ENCODE data around the gene LDB3.

Gene LDB3

GRCh38 chr10:86715156-86715795, 47.0 kb downstream of the LDB3 start:
- Histone ChIP-seq H3K79me1 (ENCODE audit: low read length) (no peaks in the 10 kb centered on the region), H2BK120ac (ENCODE audit: low read depth, low read length) (no peak overlapping the region), H3K27ac (ENCODE audit: low read depth, low read length) (no peak overlapping the region), H3K56ac (ENCODE audit: low read length) (peak overlapping the region; percentile 45), H4K5ac (ENCODE audit: low read length) (no peak overlapping the region), H3K79me2 (ENCODE audit: control insufficient read depth, insufficient read depth, low read length) (no peaks in the 10 kb centered on the region), H4K8ac (ENCODE audit: low read depth, low read length) (no peak overlapping the region), H3K4me3 (ENCODE audit: low read length) (no peak overlapping the region), H3K36me3 (ENCODE audit: control insufficient read depth, insufficient read depth, low read length) (no peaks in the 10 kb centered on the region), H2AK5ac (ENCODE audit: low read length) (no peak overlapping the region), H3K4me2 (ENCODE audit: low read length) (no peak overlapping the region), H3K9ac (ENCODE audit: low read length) (peak overlapping the region; percentile 3), H2BK15ac (replicated peaks; ENCODE audit: low read depth) (no peak overlapping the region), H3K4ac (ENCODE audit: low read depth, low read length) (no peak overlapping the region), H3K23ac (ENCODE audit: low read length) (no peak overlapping the region), H3K18ac (ENCODE audit: low read length) (no peak overlapping the region), H3K4me1 (ENCODE audit: control insufficient read depth, low read depth, low read length) (peaks cover 11% of the 10 kb centered on the region), H3K27me3 (ENCODE audit: insufficient read depth, low read length, poor library complexity) (no peaks in the 10 kb centered on the region), H2BK5ac (ENCODE audit: low read length) (no peak overlapping the region)
- WGBS (ENCODE audit: extremely low coverage, insufficient coverage, low lambda C conversion rate): no CpG with 5 or more reads among the region's 6 CpGs
- DNase-seq: no peak

GRCh38 chr10:86715836-86716235, 47.5 kb downstream of the LDB3 start:
- H3K27me3 ChIP-seq (ENCODE audit: insufficient read depth, low read length, poor library complexity): no peaks in the 10 kb centered on the region
- no peak overlapping the region for H2AK5ac ChIP-seq (ENCODE audit: low read length)
- no peak overlapping the region for H4K8ac ChIP-seq (ENCODE audit: low read depth, low read length)
- H3K27ac ChIP-seq (ENCODE audit: low read depth, low read length): no peak overlapping the region
- no peak overlapping the region for H3K4me2 ChIP-seq (ENCODE audit: low read length)
- H3K79me2 ChIP-seq (ENCODE audit: control insufficient read depth, insufficient read depth, low read length): no peaks in the 10 kb centered on the region
- H3K4me3 ChIP-seq (ENCODE audit: low read length): no peak overlapping the region
- no peaks in the 10 kb centered on the region for H3K79me1 ChIP-seq (ENCODE audit: low read length)
- no peak overlapping the region for H3K23ac ChIP-seq (ENCODE audit: low read length)
- H3K4ac ChIP-seq (ENCODE audit: low read depth, low read length): no peak overlapping the region
- H3K9ac ChIP-seq (ENCODE audit: low read length): no peak overlapping the region
- H3K56ac ChIP-seq (ENCODE audit: low read length): no peak overlapping the region
- no peak overlapping the region for H2BK120ac ChIP-seq (ENCODE audit: low read depth, low read length)
- H2BK15ac ChIP-seq (replicated peaks; ENCODE audit: low read depth): no peak overlapping the region
- no peak overlapping the region for H3K18ac ChIP-seq (ENCODE audit: low read length)
- DNase-seq: no peak
- no peaks in the 10 kb centered on the region for H3K36me3 ChIP-seq (ENCODE audit: control insufficient read depth, insufficient read depth, low read length)
- H2BK5ac ChIP-seq (ENCODE audit: low read length): no peak overlapping the region
- peaks cover 8% of the 10 kb centered on the region for H3K4me1 ChIP-seq (ENCODE audit: control insufficient read depth, low read depth, low read length)
- no CpG with 5 or more reads among the region's 5 CpGs for WGBS (ENCODE audit: extremely low coverage, insufficient coverage, low lambda C conversion rate)
- H4K5ac ChIP-seq (ENCODE audit: low read length): no peak overlapping the region

- H3K4ac ChIP-seq (ENCODE audit: low read depth, low read length): no peak overlapping the region
- H3K36me3 ChIP-seq (ENCODE audit: control insufficient read depth, insufficient read depth, low read length): no peaks in the 10 kb centered on the region
- no peak overlapping the region for H3K27ac ChIP-seq (ENCODE audit: low read depth, low read length)
- no peak overlapping the region for H3K18ac ChIP-seq (ENCODE audit: low read length)
- no CpG with 5 or more reads among the region's 13 CpGs for WGBS (ENCODE audit: extremely low coverage, insufficient coverage, low lambda C conversion rate)
- no peak overlapping the region for H3K4me2 ChIP-seq (ENCODE audit: low read length)
- peaks cover 9% of the 10 kb centered on the region for H3K4me1 ChIP-seq (ENCODE audit: control insufficient read depth, low read depth, low read length)
- no peak overlapping the region for H2BK5ac ChIP-seq (ENCODE audit: low read length)
- no peak overlapping the region for H2AK5ac ChIP-seq (ENCODE audit: low read length)
- no peak overlapping the region for H3K4me3 ChIP-seq (ENCODE audit: low read length)
- H3K23ac ChIP-seq (ENCODE audit: low read length): no peak overlapping the region
- no peaks in the 10 kb centered on the region for H3K79me1 ChIP-seq (ENCODE audit: low read length)
- no peak for DNase-seq
- H3K56ac ChIP-seq (ENCODE audit: low read length): no peak overlapping the region
- no peak overlapping the region for H4K5ac ChIP-seq (ENCODE audit: low read length)
- H3K27me3 ChIP-seq (ENCODE audit: insufficient read depth, low read length, poor library complexity): no peaks in the 10 kb centered on the region
- no peak overlapping the region for H4K8ac ChIP-seq (ENCODE audit: low read depth, low read length)
- no peaks in the 10 kb centered on the region for H3K79me2 ChIP-seq (ENCODE audit: control insufficient read depth, insufficient read depth, low read length)
- H2BK15ac ChIP-seq (replicated peaks; ENCODE audit: low read depth): no peak overlapping the region
- no peak overlapping the region for H3K9ac ChIP-seq (ENCODE audit: low read length)
- H2BK120ac ChIP-seq (ENCODE audit: low read depth, low read length): no peak overlapping the region
These were observed 48.2 kb downstream of the LDB3 start for GRCh38 chr10:86716466-86716865.

GRCh38 chr10:86718556-86718955, 50.2 kb downstream of the LDB3 start:
- Histone ChIP-seq H3K79me2 (ENCODE audit: control insufficient read depth, insufficient read depth, low read length) (no peaks in the 10 kb centered on the region), H3K79me1 (ENCODE audit: low read length) (no peaks in the 10 kb centered on the region), H3K4me2 (ENCODE audit: low read length) (no peak overlapping the region), H3K4me3 (ENCODE audit: low read length) (no peak overlapping the region), H3K56ac (ENCODE audit: low read length) (no peak overlapping the region), H3K4ac (ENCODE audit: low read depth, low read length) (no peak overlapping the region), H2BK5ac (ENCODE audit: low read length) (no peak overlapping the region), H2AK5ac (ENCODE audit: low read length) (no peak overlapping the region), H4K5ac (ENCODE audit: low read length) (no peak overlapping the region), H3K27ac (ENCODE audit: low read depth, low read length) (no peak overlapping the region), H3K4me1 (ENCODE audit: control insufficient read depth, low read depth, low read length) (peaks cover 8% of the 10 kb centered on the region), H3K9ac (ENCODE audit: low read length) (no peak overlapping the region), H3K36me3 (ENCODE audit: control insufficient read depth, insufficient read depth, low read length) (no peaks in the 10 kb centered on the region), H2BK120ac (ENCODE audit: low read depth, low read length) (no peak overlapping the region), H3K23ac (ENCODE audit: low read length) (no peak overlapping the region), H3K27me3 (ENCODE audit: insufficient read depth, low read length, poor library complexity) (no peaks in the 10 kb centered on the region), H3K18ac (ENCODE audit: low read length) (no peak overlapping the region), H2BK15ac (replicated peaks; ENCODE audit: low read depth) (no peak overlapping the region), H4K8ac (ENCODE audit: low read depth, low read length) (no peak overlapping the region)
- WGBS (ENCODE audit: extremely low coverage, insufficient coverage, low lambda C conversion rate): no CpG with 5 or more reads among the region's 8 CpGs
- DNase-seq: no peak

- no peak overlapping the region for H3K4me3 ChIP-seq (ENCODE audit: low read length)
- H2BK15ac ChIP-seq (replicated peaks; ENCODE audit: low read depth): no peak overlapping the region
- H3K4me1 ChIP-seq (ENCODE audit: control insufficient read depth, low read depth, low read length): peaks cover 4% of the 10 kb centered on the region
- H3K56ac ChIP-seq (ENCODE audit: low read length): no peak overlapping the region
- H3K79me2 ChIP-seq (ENCODE audit: control insufficient read depth, insufficient read depth, low read length): no peaks in the 10 kb centered on the region
- no peak overlapping the region for H4K8ac ChIP-seq (ENCODE audit: low read depth, low read length)
- no peak overlapping the region for H2BK120ac ChIP-seq (ENCODE audit: low read depth, low read length)
- DNase-seq: peak; percentile 57
- no peak overlapping the region for H3K4ac ChIP-seq (ENCODE audit: low read depth, low read length)
- no peaks in the 10 kb centered on the region for H3K27me3 ChIP-seq (ENCODE audit: insufficient read depth, low read length, poor library complexity)
- no peak overlapping the region for H2BK5ac ChIP-seq (ENCODE audit: low read length)
- no peak overlapping the region for H3K23ac ChIP-seq (ENCODE audit: low read length)
- no peaks in the 10 kb centered on the region for H3K36me3 ChIP-seq (ENCODE audit: control insufficient read depth, insufficient read depth, low read length)
- no peaks in the 10 kb centered on the region for H3K79me1 ChIP-seq (ENCODE audit: low read length)
- no CpG with 5 or more reads among the region's 5 CpGs for WGBS (ENCODE audit: extremely low coverage, insufficient coverage, low lambda C conversion rate)
- no peak overlapping the region for H3K27ac ChIP-seq (ENCODE audit: low read depth, low read length)
- no peak overlapping the region for H4K5ac ChIP-seq (ENCODE audit: low read length)
- no peak overlapping the region for H3K4me2 ChIP-seq (ENCODE audit: low read length)
- H3K18ac ChIP-seq (ENCODE audit: low read length): no peak overlapping the region
- H2AK5ac ChIP-seq (ENCODE audit: low read length): no peak overlapping the region
- H3K9ac ChIP-seq (ENCODE audit: low read length): no peak overlapping the region
These were observed 52.9 kb downstream of the LDB3 start for GRCh38 chr10:86721232-86721631.

GRCh38 chr10:86723009-86723408, 54.7 kb downstream of the LDB3 start:
- Histone ChIP-seq H4K5ac (ENCODE audit: low read length) (no peak overlapping the region), H3K36me3 (ENCODE audit: control insufficient read depth, insufficient read depth, low read length) (no peaks in the 10 kb centered on the region), H2BK15ac (replicated peaks; ENCODE audit: low read depth) (no peak overlapping the region), H3K18ac (ENCODE audit: low read length) (no peak overlapping the region), H3K79me2 (ENCODE audit: control insufficient read depth, insufficient read depth, low read length) (no peaks in the 10 kb centered on the region), H3K4me2 (ENCODE audit: low read length) (no peak overlapping the region), H3K4me3 (ENCODE audit: low read length) (no peak overlapping the region), H3K27me3 (ENCODE audit: insufficient read depth, low read length, poor library complexity) (no peaks in the 10 kb centered on the region), H3K9ac (ENCODE audit: low read length) (no peak overlapping the region), H3K23ac (ENCODE audit: low read length) (no peak overlapping the region), H3K56ac (ENCODE audit: low read length) (no peak overlapping the region), H2AK5ac (ENCODE audit: low read length) (no peak overlapping the region), H3K4me1 (ENCODE audit: control insufficient read depth, low read depth, low read length) (peaks cover 4% of the 10 kb centered on the region), H2BK5ac (ENCODE audit: low read length) (no peak overlapping the region), H3K27ac (ENCODE audit: low read depth, low read length) (no peak overlapping the region), H4K8ac (ENCODE audit: low read depth, low read length) (no peak overlapping the region), H3K4ac (ENCODE audit: low read depth, low read length) (no peak overlapping the region), H3K79me1 (ENCODE audit: low read length) (no peaks in the 10 kb centered on the region), H2BK120ac (ENCODE audit: low read depth, low read length) (no peak overlapping the region)
- WGBS (ENCODE audit: extremely low coverage, insufficient coverage, low lambda C conversion rate): no CpG with 5 or more reads among the region's 2 CpGs
- DNase-seq: no peak
